ENCODE results near the gene UFSP1.
"Not testable (repeated sequence)": the region's sequence is repeated elsewhere in the genome, so short reads cannot be mapped to it uniquely, and the experiment has no call there.

The UFSP1 gene

DNA sequence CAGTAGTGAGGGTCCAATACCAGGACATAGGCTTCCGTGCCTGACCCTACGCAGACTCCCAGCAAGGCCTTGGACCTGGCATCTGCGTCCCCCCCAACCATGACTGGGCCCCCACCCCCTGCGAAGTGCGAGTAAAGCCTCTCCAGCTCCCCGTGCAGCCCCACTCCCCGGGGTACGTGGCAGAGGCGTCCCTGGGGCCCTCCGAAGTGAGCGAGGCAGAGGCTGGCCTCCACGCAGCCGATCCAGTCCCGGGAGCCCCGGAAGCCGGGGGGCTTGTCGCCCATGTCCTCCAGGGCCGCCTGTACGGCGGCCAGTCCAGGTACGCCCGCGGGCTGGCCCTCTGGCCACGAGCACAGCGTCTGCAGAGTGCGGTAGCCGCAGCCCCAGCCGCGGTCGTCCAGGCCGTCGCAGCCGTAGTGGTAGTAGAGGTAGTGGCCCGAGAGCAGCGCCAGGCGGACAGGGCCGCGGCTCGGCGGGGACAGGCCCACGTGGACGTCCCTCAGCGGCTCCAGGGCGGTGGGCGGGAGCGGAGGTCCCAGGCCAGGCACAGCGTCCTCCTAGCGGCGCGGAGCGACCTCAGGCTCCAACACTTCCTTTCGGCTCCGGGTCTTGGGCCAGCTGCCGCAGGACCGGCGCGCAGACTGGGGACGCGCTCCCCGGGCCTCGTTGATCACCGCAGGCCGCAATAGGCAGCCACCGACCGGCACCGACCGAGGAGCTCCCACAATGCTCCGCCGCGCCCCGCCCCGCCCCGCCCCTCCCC lies at the start of gene UFSP1:
Gene UFSP1 (minus strand): TSS at position 728 of the 763 bp plus-strand sequence. CDS start 444 bp downstream, at position 284.
- no peak for DNase-seq

DNA sequence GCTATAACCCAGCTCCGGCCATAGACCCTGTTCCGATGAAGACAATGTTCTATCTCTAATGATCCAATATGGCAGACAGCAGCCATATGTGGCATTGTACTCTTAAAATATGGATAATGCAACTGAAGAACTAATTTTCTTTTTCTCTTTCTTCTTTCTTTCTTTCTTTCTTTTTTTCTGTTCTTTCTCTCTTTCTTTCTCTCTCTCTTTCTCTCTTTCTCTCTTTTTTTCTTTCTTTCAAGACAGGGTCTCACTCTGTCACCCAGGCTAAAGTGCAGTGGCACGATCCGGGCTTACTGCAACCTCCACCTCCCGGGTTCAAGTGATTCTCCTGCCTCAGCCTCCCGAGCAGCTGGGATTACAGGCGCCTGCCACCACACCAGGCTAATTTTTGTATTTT lies 46.7 kb upstream of the UFSP1 start:
- DNase-seq = not testable (repeated sequence)

DNA sequence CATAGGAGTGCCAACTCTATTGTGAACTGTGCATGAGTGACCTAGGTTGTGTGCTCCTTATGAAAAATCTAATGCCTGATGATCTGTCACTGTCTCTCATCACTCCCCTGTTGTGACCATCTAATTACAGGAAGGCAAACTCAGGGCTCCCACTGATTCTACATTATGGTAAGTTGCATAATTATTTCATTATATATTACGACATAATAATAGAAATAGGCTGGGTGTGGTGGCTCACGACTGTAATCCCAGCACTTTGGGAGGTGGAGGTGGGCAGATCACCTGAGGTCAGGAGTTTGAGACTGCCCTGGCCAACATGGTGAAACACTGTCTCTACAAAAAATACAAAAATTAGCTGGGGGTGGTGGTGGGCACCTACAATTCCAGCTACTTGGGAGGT lies 45.9 kb upstream of the UFSP1 start:
- not testable (repeated sequence) for DNase-seq

DNA sequence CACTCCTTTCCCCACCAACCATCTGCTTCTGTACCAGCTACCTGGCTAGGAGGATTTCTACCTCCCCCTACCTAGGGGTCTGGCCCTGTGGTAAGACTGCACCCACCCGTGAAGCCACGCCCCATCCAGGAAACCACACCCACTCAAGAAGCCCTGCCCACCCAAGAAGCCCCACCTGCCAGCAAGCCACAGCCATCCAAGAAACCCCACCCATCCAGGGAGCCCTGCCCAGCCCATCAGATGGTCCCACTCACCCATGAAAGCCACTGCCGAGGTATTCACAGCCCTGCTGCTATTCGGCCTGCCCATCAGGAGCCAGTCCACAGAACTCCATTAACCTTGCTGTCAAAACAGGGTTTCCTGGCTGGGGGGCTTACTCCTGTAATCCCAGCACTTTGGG lies 44.2 kb upstream of the UFSP1 start:
- peak; percentile 39 for DNase-seq

DNA sequence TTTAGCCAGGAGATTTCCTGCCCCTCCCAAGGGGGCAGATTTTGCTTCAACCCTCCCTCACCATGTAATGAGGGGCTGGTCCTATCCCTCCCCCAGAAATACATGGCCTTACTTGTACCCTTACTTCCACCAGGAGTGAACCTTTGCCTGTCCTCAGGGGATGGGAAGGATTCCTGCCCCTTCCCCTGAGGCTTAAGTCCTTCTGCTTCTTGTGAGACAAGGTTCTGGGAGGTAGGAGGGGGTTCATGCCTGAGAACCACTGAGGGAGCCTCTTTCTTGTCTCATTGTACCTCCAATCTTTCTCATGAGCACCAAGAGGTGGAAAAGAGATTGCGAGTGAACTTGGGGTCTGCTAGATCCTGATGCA lies 40.3 kb upstream of the UFSP1 start:
- no peak for DNase-seq

DNA sequence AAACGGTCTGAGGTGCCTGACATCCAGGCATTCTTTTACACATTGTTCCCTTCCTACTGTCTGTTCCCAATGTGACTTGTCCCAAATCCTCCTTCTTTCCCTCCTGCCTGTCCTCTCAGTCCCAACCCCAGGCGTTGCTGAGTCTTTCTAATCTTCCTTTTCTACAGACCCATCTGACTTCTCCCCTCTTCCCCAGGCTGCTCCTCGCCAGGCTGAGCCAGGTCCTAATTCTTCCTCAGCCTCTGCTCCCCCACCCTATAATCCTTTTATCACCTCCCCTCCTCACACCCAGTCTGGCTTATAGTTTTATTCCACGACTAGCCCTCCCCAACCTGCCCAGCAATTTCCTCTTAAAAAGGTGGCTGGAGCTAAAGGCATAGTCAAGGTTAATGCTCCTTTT lies 34.1 kb upstream of the UFSP1 start:
- DNase-seq = peak; percentile 91

DNA sequence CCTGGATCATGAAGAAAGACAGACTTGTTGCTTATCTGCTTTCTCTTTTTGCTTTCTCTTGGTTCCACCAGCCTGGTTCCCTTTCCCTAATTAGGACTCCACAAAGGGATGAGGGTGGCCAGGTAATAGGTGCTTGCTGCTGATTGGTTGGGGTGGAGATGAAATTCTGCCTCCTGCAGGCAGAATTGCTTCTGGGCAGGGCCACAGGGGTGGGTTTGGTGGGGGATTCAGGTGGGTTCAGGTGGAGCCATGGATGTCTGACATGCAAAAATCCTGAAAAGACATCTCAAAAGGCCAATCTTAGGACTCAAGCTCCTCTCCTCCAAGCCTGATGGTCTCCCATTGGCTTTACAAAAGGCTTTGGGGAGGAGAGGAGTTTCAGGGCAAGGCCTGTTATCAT lies 31.5 kb upstream of the UFSP1 start:
- no peak for DNase-seq

DNA sequence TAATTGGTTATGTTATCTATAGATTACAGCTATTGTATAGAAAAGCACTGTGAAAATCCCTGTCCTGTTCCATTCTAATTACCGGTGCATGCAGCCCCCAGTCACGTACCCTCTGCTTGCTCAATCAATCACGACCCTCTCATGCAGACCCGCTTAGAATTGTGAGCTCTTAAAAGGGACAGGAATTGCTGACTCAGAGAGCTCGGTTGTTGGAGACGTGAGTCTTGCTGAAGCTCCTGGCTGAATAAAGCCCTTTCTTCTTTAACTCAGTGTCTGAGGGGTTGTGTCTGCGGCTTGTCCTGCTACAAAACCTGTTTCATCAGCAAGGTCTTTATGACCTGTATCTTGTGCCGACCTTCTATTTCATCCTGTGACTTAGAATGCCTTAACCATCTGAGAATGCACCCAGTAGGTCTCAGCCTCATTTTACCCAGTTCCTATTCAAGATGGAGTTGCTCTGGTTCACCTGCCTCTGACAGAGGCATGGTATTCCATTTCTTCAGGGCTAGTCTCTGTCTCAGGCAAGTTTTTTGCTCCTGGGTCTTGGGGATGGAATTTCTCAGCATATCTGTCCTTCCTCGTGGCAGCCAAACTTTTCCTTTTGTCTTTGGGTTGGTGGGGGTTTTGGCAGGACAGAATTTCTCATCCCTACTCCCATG lies 30.4 kb upstream of the UFSP1 start:
- not testable (repeated sequence) for DNase-seq

DNA sequence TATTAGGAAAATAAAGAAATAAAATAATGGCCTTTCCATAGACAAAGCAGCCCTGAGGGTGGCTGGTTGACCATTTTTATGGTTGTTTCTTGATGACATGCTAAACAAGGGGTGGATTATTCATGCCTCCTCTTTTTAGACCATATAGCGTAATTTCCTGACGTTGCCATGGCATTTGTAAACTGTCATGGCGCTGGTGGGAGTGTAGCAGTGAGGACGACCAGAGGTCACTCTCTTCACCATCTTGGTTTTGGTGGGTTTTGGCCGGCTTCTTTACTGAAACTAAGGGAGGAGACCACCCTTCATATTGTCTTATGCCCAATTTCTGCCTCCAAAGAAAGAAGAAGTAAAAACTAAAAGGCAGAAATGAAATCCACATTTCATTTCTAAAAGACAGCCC lies 29.8 kb upstream of the UFSP1 start:
- not testable (repeated sequence) for DNase-seq

DNA sequence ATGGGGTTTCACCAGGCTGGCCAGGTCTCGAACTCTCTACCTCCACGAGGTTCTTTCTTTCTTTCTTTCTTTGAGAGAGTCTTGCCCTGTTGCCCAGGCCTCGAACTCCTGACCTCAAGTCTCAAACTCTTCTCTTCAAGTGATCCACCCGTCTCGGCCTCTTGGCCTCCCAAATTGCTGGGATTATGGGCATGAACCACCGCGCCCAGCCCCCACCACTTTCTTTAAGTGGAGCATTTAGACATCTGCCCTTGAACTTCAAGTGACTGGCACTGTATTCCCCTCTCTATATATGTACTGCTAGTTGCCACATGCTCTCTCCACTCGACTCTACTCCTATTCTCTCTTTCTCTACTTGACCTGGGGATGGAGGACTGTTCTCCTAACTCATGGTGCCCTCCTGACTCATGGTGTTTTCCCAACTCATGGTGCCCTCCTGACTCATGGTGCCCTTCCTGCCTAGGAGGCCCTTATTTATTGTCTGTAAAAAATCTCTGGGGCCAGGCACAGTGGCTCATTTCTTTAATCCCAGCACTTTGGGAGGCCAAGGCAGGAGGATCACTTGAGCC lies 25.4 kb upstream of the UFSP1 start:
- no peak for DNase-seq

DNA sequence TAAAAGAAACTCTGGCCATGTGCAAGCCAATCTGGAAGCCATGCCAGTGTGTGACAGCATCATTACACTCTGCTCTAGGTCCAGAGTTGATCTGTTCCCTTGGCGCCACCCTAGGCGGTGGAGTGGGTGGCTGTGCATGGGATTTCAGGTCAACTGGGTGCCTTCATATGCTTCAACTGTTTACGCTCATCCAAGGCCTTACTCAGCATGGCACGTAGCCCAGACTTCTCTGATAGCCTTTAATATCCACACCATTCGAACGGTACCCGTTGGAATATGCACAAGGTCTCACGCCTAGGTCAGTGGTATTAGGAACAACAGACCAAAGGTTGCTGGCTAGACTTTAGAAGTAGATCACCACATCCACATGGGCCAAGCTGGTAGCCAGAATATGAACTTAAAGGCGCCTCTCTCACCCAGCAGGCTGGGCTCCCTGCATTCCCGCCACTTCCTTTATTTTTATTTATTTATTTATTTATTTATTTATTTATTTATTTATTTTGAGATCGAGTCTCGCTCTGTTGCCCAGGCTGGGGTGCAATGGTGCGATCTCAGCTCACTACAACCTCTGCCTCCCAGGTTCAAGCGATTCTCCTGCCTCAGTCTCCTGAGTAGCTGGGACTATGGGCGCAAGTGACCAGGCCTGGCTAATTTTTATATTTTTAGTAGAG lies 24.8 kb upstream of the UFSP1 start:
- no peak for DNase-seq

DNA sequence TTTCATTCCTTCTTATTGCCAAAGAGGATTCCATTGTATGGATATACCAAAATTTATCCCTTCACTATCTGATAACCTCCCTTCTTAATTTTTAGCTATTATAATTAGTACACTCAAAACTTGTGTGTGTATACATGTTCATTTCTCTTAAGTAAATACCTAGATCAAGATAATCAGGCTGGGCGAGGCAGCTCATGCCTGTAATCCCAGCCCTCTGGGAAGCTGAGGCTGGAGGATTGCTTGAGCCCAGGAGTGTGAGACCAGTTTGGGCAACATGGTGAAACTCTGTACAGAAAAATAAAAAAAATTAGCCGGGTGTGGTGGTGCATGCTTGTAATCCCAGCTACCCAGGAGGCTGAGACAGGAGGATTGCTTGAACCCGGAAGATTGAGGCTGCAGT lies 22.0 kb upstream of the UFSP1 start:
- no peak for DNase-seq

DNA sequence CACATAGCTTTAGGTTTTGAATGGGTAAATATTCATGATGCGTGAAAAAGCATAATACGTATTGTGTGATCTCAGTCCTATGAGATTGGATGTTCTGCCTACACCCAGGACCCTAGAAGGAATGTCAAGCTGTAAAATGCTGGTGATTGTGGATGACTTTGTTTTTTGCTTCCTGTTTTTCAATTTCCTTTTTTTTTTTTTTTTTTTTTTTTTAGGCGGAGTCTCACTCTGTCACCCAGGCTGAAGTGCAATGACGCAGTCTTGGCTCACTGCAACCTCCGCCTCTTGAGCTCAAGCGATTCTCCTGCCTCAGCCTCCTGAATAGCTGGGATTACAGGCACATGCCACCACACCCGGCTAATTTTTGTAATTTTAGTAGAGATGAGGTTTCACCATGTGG lies 20.9 kb upstream of the UFSP1 start:
- not testable (repeated sequence) for DNase-seq

DNA sequence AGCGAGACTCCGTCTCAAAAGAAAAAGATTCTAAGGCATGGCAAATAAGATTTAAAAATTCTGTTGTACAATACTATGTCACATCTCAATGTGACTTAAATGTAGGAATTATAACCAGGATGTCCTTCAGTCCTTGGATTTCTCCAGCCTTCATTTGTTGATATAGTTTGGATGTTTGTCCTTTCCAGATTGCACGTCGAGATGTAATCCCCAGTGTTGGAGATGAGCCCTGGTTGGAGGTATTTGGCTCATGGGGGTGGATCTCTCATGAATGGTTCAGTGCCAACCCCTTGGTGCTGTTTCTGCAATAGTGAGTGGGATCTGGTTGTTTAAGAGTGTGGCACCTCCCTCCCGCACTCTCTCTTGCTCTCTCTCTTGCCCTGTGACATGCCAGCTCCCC lies 19.0 kb upstream of the UFSP1 start:
- DNase-seq = no peak

DNA sequence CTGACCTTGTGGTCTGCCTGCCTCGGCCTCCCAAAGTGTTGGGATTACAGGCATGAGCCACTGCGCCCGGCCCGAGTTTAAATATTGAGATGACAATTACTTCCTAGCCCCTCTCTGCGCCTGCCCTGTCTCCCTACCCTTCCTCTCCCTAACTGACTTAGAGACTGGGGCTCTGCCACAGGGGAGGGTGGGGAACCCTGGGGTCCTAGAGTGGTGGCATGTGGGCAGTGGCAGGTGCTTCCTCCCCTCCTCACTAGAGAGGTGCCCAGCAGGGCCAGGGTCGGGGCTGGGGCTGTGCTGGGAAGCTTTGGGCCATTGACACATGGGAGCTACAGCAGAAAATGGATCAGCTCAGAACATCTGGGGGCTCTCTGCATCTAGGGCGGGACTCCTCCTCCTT lies 13.1 kb upstream of the UFSP1 start:
- DNase-seq = no peak

DNA sequence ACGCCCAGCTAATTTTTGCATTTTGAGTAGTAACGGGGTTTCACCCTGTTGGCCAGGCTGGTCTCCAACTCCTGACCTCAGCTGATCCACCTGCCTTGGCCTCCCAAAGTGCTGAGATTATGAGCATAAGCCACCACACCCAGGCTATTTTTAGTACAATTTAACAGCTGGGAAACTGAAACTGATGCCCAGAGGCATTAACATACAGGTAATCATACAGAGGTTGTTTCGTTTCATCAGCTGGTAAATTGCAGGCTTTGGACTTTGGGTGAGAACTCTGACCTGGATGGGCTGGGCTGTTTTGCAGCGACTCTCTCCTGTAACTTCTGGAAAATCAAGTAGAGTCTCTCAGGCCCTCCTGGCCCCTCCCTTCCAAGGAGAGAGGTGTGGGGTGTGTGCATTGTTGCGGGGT lies 12.4 kb upstream of the UFSP1 start:
- DNase-seq = no peak

DNA sequence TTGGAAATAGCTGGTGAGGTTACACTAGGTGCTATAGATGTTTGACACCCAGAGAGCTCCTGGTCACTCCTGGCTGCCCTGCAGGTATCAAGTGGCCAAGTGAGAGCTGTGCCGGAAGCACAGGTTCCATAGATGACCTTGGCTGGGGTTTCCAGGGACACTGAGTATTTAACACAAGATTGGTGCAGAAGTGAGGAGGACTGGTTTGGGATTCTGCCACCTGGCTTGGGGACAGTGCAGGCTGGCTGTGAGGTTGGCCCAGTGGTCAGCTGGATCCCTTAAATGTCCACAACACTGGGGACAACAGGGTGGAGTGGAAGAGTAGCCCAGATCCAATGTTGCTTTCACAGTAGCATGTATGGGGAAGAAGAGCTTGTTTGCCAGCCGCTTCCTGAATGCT lies 11.5 kb upstream of the UFSP1 start:
- no peak for DNase-seq

DNA sequence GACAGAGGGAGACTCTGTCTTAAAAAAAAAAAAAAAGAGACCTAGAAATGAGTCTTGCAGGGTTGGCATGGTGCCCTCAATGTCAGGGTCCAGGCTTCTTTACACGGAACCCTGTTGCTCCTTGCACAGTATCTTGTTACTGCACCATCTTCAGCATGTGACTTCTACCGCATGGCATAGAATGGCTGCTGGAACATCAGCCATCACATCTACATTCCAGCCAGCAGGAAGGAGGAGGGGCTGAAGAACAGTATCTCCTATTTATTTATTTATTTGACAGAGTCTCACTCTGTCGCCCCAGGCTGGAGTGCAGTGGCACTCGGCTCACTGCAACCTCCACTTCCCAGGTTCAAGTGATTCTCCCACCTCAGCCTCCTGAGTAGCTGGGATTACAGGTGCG lies 9.9 kb upstream of the UFSP1 start:
- DNase-seq = no peak

DNA sequence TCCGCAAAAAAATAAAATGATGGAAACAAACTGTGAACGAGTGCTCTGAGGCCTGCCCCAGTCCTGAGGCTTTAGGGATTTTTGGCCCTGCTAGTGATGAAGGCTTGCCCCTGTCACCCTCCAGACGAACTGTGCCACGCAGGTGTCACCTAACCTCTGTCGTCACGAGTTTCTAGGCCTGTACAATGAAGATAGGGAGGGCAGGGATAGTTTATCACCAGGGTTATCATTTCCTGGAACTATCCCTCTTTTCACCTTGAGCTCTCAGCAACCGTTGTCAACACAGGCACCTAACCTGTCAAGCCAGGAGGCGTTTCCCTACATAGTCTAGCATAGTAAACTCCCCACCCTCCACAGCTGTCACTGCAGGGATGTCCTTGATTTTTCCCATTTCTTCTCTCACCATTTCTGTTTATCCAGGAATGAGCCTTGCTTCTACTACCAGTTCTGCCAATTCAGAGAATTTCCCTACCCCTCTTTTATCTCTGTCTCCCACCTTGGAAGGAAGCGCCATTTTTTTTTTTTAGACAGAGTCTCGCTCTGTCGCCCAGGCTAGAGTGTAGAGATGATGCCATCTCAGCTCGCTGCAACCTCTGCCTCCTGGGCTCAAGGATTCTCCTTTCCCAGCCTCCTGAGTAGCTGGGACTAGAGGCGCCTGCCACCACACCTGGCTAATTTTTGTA lies 8.4 kb upstream of the UFSP1 start:
- DNase-seq = no peak

DNA sequence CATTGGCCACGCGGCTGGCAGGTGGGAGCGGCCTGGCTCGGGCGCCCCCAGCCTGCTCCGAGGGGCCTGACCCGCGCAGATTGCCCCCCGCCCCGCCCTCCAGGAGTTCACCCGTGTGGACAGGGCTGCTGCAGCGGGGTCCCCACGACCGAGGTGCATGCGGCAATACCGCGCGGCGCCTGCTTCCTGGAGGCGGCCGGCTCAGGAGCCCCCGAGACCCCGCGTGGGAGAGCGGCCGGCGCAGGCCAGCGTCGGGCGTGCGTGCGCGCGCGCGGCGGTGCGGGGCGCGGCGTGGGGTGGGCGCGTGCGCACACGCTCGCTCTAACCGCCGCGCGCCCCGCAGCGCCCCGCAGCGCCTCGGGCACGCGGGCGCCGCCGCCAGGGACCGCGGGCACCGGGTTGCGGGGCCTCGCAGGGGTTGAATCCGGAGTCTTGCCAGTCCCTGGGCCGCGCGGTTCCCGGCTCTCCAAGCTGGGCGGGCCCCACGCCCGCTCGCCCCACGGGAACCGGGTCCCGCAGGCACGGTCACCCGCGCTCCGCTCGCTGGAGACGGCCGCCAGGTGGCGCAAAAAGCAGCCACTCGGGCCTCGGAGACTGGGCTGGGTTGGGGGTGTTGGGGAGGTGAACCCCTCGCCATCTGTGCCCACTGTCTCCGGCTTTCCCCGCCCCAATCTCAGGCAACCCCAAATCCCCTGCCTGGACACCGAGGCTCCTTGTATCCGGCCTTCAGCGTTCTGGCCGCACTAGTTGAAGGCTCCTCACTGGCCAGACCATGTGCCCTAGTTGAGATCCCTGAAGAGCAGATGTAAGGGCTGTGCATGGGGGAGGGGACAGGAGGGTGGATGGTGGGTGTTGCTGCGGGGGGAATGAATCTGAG lies 7.5 kb upstream of the UFSP1 start:
- peak; percentile 52 for DNase-seq

DNA sequence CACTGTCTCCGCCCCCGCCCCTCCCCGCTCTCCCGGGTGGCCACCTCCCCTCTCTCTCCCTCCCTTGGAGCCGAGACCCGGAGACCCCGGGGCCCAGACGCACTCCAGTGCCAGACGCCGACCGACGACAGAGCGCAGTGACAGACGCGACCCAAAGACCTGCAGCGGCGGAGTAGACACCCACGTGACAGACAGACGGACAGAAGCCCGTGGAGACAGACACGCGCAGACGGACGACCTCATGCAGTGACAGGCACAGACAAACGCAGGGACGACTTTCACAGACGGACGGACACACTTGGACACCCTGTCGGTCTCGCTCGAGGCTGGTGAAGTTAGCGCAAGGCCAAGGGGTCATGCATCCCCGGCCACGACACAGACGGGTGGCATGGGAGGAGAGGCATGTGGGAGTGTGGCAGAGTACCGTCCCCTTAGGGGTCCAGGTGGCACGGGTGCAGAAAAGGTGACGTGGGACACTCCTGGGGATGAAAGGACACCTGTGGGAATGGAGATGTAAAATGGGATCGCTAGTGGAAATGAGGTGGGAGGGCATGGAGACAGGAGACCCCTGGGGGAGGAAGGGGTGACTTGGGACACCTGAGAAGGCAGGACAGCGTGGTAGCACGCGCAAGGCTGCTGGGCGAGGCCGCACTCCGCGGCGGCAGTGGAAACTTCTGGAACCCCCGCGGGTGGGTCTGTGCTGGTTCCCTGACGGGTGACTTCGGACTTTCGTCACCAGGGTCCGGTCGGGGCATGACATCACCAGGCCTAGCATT lies 6.6 kb upstream of the UFSP1 start:
- DNase-seq = peak; percentile 71

DNA sequence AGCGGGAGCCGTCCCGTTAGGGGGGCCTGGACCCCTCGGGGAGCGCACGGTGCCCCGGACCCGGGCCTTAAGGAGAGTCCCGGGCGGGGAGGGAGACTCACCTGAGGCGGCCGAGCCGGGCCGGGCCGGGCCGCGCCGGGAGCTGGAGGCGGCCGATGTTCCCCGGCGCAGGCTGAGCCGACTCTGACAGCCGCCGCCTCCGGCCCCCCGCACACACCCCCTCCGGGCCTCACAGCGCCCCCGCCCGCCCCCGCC lies 6.1 kb upstream of the UFSP1 start, which contains the start of gene ACHE:
Gene ACHE (minus strand): TSS at position 188 of the 255 bp plus-strand sequence. CDS start 1,656 bp downstream, outside the sequence.
- DNase-seq = no peak

Data from NCI-H82 (cell line).